DOHH2 (cell line): ENCODE measurements around the gene FTO.

Experiments used
- CTCF ChIP-seq: fragments of 200-600 bp; sonication (generic); IDR thresholded peaks from one replicate; pipeline ENCODE4 v1.5.1; 2014; ENCODE audit warnings: antibody characterized with exemption, mild to moderate bottlenecking, low read depth, low read length; ENCODE audit not compliant: poor library complexity, severe bottlenecking
- EZH2phosphoT487 ChIP-seq: fragments of 200-600 bp; sonication (generic); IDR thresholded peaks from 2 replicates; pipeline ENCODE4 v1.6.1; 2017; ENCODE audit warnings: borderline replicate concordance, mild to moderate bottlenecking, antibody characterized with exemption, low read length, moderate library complexity, mixed read lengths

- TF ChIP-seq CTCF = no peak
- TF ChIP-seq EZH2phosphoT487 = no peak
These were observed 276.7 kb downstream of the FTO start for GRCh38 chr16:53980675-53981074.
